OCI-LY1 (cell line): ENCODE measurements around the gene MTMR12.
"Not testable (repeated sequence)": the region's sequence is repeated elsewhere in the genome, so short reads cannot be mapped to it uniquely, and the experiment has no call there.

Experiments used
- H2AFZ ChIP-seq: fragments of 200-600 bp; sonication (generic), shearing (Covaris generic); 2 replicates; pipeline ENCODE4 v1.6.0; 2014; ENCODE audit warnings: antibody characterized with exemption, mild to moderate bottlenecking, low read length
- H3F3A ChIP-seq: fragments of 200-600 bp; sonication (generic), shearing (Covaris generic); 2 replicates; pipeline ENCODE4 v1.6.0; 2014; ENCODE audit warnings: mild to moderate bottlenecking, antibody characterized with exemption, low read length, moderate library complexity; ENCODE audit not compliant: insufficient read depth
- H3K27ac ChIP-seq: fragments of 200-600 bp; sonication (generic); 2 replicates; pipeline ENCODE4 v1.5.1; 2014; ENCODE audit warnings: low read length, mixed run types, mild to moderate bottlenecking, low read depth; ENCODE audit not compliant: poor library complexity, severe bottlenecking
- H3K27me3 ChIP-seq: fragments of 200-600 bp; sonication (generic); 2 replicates; pipeline ENCODE4 v1.6.0; 2014; ENCODE audit warnings: antibody characterized with exemption, mild to moderate bottlenecking, low read length, moderate library complexity; ENCODE audit not compliant: insufficient read depth
- H3K36me3 ChIP-seq: fragments of 200-600 bp; sonication (generic); 2 replicates; pipeline ENCODE4 v1.6.1; 2014; ENCODE audit warnings: mild to moderate bottlenecking, antibody characterized with exemption, low read length, moderate library complexity, mixed read lengths; ENCODE audit not compliant: insufficient read depth
- H3K4me1 ChIP-seq: fragments of 200-600 bp; sonication (generic); 2 replicates; pipeline ENCODE4 v1.5.1; 2014; ENCODE audit warnings: mild to moderate bottlenecking, low read length, moderate library complexity; ENCODE audit not compliant: insufficient read depth, severe bottlenecking
- H3K4me2 ChIP-seq: fragments of 200-600 bp; sonication (generic), shearing (Covaris generic); 2 replicates; pipeline ENCODE4 v1.6.1; 2014; ENCODE audit warnings: low read length
- H3K4me3 ChIP-seq: fragments of 200-600 bp; sonication (generic); 2 replicates; pipeline ENCODE4 v1.5.1; 2014; ENCODE audit warnings: low read length, low read depth, mild to moderate bottlenecking, mixed read lengths; ENCODE audit not compliant: poor library complexity, severe bottlenecking
- H3K79me2 ChIP-seq: fragments of 200-600 bp; shearing (Covaris generic); 2 replicates; pipeline ENCODE4 v1.6.1; 2016; ENCODE audit warnings: mixed run types, low read length, mixed read lengths; ENCODE audit not compliant: insufficient read depth
- H3K9ac ChIP-seq: fragments of 200-600 bp; sonication (generic), shearing (Covaris generic); 2 replicates; pipeline ENCODE4 v1.6.1; 2014; ENCODE audit warnings: mild to moderate bottlenecking, low read length, mixed read lengths
- H3K9me2 ChIP-seq: fragments of 200-600 bp; sonication (generic), shearing (Covaris generic); 2 replicates; pipeline ENCODE4 v1.6.1; 2014; ENCODE audit warnings: low read depth, mild to moderate bottlenecking, low read length, mixed read lengths
- H3K9me3 ChIP-seq: fragments of 200-600 bp; shearing (Covaris generic); 2 replicates; pipeline ENCODE4 v1.6.1; 2014; ENCODE audit warnings: low read length, mixed read lengths
- H4K20me1 ChIP-seq: fragments of 200-600 bp; sonication (generic), shearing (Covaris generic); 2 replicates; pipeline ENCODE4 v1.6.0; 2016; ENCODE audit warnings: mild to moderate bottlenecking, low read length; ENCODE audit not compliant: insufficient read depth
- EZH2 ChIP-seq: fragments of 200-600 bp; sonication (generic), shearing (Covaris generic); IDR thresholded peaks from 2 replicates; pipeline ENCODE4 v1.8.0; 2017; ENCODE audit warnings: borderline replicate concordance, mixed run types, mild to moderate bottlenecking, antibody characterized with exemption, low read length, moderate library complexity, mixed read lengths
- TF ChIP-seq, protein P1 (sequence below): fragments of 200-600 bp; sonication (generic), shearing (Covaris generic); IDR thresholded peaks from 2 replicates; pipeline ENCODE4 v1.5.1; 2017; ENCODE audit warnings: mild to moderate bottlenecking, antibody characterized with exemption, low read length, moderate library complexity, mixed read lengths

The MTMR12 gene

DNA sequence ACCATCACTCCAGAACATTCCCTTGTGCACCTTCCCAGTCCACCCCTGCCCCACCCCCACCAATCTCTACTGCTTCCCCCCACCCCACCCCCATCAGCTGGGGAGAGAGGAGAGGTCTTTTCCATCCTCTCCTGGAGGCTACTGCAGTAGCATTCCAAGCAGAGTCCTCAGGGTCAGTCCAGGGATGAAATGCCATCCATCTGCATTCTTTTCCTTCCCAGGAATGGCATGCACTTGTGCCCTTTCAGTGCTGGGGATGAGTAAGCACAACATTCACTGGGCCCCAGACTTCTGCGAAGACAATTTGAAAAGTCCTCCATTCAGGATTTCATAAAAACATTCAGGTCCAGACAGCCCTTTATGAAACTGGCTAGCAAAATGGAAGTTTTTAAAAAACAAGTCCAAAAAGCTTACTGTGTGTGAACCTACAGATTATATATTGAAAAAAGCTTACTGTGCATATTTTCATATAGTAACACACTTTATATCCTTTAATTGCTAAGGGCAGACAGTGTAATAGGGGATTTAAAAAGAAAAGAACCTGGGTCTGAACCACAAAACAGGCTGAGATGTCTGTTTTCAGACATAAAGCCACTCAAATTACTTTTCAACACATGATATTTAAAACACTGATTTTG is 88.6 kb downstream of the MTMR12 start:
- Histone ChIP-seq H3K27me3 (no peaks in the 10 kb centered on the region), H3K36me3 (peaks cover 19% of the 10 kb centered on the region; the same call in 1 of the 2 replicates), H3K9me3 (no peaks in the 10 kb centered on the region), H3K79me2 (no peaks in the 10 kb centered on the region), H4K20me1 (no peaks in the 10 kb centered on the region), H3K27ac (peak overlapping the region; percentile 38), H3K4me1 (peaks cover under 1% of the 10 kb centered on the region), H3K9me2 (no peaks in the 10 kb centered on the region), H3F3A (no peaks in the 10 kb centered on the region), H2AFZ (no peak overlapping the region), H3K9ac (no peak overlapping the region), H3K4me3 (no peak overlapping the region), H3K4me2 (no peak overlapping the region)
- TF ChIP-seq, protein P1, sequence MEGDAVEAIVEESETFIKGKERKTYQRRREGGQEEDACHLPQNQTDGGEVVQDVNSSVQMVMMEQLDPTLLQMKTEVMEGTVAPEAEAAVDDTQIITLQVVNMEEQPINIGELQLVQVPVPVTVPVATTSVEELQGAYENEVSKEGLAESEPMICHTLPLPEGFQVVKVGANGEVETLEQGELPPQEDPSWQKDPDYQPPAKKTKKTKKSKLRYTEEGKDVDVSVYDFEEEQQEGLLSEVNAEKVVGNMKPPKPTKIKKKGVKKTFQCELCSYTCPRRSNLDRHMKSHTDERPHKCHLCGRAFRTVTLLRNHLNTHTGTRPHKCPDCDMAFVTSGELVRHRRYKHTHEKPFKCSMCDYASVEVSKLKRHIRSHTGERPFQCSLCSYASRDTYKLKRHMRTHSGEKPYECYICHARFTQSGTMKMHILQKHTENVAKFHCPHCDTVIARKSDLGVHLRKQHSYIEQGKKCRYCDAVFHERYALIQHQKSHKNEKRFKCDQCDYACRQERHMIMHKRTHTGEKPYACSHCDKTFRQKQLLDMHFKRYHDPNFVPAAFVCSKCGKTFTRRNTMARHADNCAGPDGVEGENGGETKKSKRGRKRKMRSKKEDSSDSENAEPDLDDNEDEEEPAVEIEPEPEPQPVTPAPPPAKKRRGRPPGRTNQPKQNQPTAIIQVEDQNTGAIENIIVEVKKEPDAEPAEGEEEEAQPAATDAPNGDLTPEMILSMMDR: no peak
- no peak for TF ChIP-seq EZH2

DNA sequence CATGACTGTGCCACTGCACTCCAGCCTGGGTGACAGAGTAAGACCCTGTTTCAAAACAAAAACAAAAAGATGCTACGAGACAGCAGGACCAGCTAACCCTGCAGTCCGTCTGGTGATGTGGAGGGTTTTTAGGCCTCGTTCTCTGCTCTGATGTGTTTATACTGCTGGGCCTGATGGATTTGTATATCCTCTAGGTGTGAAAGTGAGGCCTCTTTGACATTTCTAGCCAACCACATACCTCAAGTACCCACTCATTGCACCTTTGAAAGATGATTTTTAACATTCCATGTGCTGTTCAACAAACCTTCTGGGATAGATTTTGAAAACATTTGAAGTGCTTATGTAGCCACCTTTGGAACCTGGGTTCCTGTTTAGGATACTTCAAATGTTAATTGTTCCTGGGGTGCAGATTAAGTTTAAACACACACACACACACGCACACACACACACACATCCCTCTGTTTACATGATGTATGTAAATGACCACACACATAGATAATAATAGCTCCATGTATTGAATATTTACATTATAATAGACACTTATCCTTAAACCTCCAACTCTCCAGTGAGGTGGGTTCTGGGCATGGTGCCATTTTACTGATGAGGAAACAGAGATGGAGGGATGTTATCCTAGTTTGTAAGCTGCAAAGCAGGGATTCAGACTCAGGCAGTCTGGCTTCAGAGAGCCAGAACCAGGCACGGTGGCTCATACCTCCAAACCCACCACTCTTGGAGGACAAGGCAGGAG is 89.8 kb downstream of the MTMR12 start:
- H3K4me3 ChIP-seq: no peak overlapping the region
- H4K20me1 ChIP-seq: no peaks in the 10 kb centered on the region
- no peak overlapping the region for H3K9ac ChIP-seq
- H3K27me3 ChIP-seq: no peaks in the 10 kb centered on the region
- no peak overlapping the region for H3K27ac ChIP-seq
- H3K9me3 ChIP-seq: no peaks in the 10 kb centered on the region
- no peaks in the 10 kb centered on the region for H3K79me2 ChIP-seq
- TF ChIP-seq EZH2: no peak
- TF ChIP-seq, protein P1: no peak
- peaks cover 10% of the 10 kb centered on the region; the same call in 1 of the 2 replicates for H3K36me3 ChIP-seq
- H2AFZ ChIP-seq: no peak overlapping the region
- H3F3A ChIP-seq: no peaks in the 10 kb centered on the region
- no peaks in the 10 kb centered on the region for H3K9me2 ChIP-seq
- peaks cover 12% of the 10 kb centered on the region for H3K4me1 ChIP-seq
- H3K4me2 ChIP-seq: no peak overlapping the region

DNA sequence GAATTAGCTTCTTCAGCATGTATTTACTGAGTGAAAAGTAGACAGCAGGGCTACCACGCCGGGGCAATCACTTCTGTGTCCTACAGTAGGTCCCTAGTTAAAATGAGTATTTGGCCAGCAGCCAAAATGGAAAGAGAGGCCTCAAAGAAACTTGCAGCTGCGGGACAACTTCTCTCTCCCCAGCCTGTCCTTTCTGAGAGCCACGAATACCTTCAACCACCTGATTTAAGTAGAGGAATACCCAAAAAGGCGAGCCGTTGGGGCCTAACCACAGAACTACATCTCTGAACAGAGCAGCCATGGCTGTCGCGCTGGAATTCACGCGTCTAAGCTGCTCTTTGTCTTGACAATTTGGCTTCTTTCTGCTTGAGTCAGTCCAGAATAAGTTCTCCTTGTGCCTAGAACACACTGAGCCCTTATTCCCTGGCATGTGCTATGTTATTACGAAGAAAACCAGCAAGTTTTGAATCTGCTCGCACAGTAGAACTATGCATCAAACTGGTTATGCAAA is 94.8 kb downstream of the MTMR12 start:
- Histone ChIP-seq H3K79me2 (no peaks in the 10 kb centered on the region), H3K27me3 (no peaks in the 10 kb centered on the region), H3K4me3 (no peak overlapping the region), H3K9me2 (no peaks in the 10 kb centered on the region), H3K9ac (peak overlapping the region; percentile 40), H3F3A (no peaks in the 10 kb centered on the region), H3K4me1 (peaks cover 34% of the 10 kb centered on the region), H3K36me3 (no peaks in the 10 kb centered on the region), H3K9me3 (no peaks in the 10 kb centered on the region), H4K20me1 (no peaks in the 10 kb centered on the region), H2AFZ (peak overlapping the region; percentile 9; the same call in 1 of the 2 replicates), H3K4me2 (peak overlapping the region; percentile 44), H3K27ac (peak overlapping the region; percentile 91)
- no peak for TF ChIP-seq EZH2
- TF ChIP-seq, protein P1: no peak

DNA sequence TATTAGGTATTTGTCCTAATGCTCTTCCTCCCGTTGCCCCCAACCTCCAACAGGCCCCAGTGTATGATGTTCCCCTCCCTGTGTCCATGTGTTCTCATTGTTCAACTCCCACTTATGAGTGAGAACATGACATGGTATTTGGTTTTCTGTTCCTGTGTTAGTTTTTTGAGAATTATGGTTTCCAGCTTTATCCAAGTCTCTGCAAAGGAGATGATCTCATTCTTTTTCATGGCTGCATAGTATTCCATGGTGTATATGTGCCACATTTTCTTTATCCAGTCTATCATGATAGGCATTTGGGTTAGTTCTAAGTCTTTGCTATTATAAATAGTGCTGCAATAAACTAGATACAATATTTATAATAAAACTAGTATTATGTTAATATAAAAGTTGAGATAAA is 98.4 kb downstream of the MTMR12 start:
- not testable (repeated sequence) for H3K27ac ChIP-seq, H3F3A ChIP-seq, H3K36me3 ChIP-seq, H3K4me2 ChIP-seq, H3K4me3 ChIP-seq, H2AFZ ChIP-seq, H3K9me3 ChIP-seq, H3K9ac ChIP-seq, H3K79me2 ChIP-seq, H3K27me3 ChIP-seq, H3K9me2 ChIP-seq, H4K20me1 ChIP-seq
- H3K4me1 ChIP-seq: peaks cover 51% of the 10 kb centered on the region
